Renal cortical epithelial cell (primary cell): ENCODE results near the gene KLHDC9. TPM values are rescaled to one million over a fixed set of nuclear protein-coding genes. Genes with fewer than 3 reads are reported as not detected.
A peak's percentile ranks its signal among the peaks of the same experiment; 100 is the strongest.
"Not testable (repeated sequence)": the region's sequence is repeated elsewhere in the genome, so short reads cannot be mapped to it uniquely, and the experiment has no call there.

ENCODE experiments used
- DNase-seq: peaks from one replicate; pipeline ENCODE4 v3.0.0-alpha.2; 2011; ENCODE audit warnings: low read depth
- total RNA-seq: library from RNA; depleted of rRNA; stranded (reverse); fragments of >200 nt; gene quantifications from 2 replicates; pipeline ENCODE4 v1.2.3, GENCODE V29; 2014

KLHDC9 gene
- total RNA-seq: 10.8 and 11.5 TPM in 2 replicates

GRCh38 chr1:161098210-161099068 is at the start of gene KLHDC9:
Gene KLHDC9 (plus strand): TSS chr1:161098361. CDS start chr1:161098536, 175 bp downstream.
- peak; percentile 88 for DNase-seq

GRCh38 chr1:161048949-161049722 is 49.0 kb upstream of the KLHDC9 start:
- no peak for DNase-seq

DNA sequence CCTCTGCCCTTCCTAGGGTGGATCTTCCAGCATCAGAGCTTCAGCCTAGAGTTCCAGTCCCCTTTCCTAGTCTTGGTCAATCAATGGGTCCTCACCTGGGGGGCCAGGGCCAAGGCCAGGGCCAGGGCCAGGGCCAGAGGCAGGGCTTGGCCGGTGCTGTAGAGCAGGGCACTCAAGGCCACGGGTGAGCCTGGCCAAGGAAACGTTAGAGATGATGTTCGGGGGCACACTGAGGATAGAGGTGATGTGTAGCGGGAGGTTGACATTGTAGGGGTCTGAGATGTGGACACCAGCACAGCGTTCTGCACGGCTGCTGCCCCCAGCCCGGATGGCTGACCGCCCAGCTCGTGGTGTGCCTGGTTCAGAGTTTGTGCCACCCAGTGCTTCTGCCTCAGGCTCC is 46.9 kb upstream of the KLHDC9 start:
- DNase-seq: no peak

- DNase-seq: no peak
Measured at GRCh38 chr1:161052899-161053298, 45.3 kb upstream of the KLHDC9 start.

DNA sequence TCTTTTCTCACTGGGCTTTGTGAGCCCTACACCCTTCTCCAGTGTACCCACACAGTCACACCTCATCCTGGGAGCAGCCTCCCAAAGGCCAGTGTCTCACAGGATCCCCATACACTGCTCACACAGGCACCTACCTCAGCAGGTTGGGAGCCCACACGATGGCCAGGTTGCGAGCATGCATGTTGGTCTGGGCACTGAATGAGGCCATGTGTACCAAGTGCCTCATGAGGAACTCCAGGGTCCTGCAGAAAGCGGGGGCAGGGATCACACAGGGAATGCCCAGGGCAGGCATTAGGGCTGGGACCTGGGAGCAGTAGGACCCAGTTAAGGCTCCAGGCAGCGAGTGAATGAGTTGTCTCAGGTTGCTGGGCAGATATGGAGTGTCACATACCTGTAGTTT is 43.9 kb upstream of the KLHDC9 start:
- DNase-seq: no peak

- DNase-seq: no peak
Measured at GRCh38 chr1:161054805-161055204, 43.4 kb upstream of the KLHDC9 start.

DNA sequence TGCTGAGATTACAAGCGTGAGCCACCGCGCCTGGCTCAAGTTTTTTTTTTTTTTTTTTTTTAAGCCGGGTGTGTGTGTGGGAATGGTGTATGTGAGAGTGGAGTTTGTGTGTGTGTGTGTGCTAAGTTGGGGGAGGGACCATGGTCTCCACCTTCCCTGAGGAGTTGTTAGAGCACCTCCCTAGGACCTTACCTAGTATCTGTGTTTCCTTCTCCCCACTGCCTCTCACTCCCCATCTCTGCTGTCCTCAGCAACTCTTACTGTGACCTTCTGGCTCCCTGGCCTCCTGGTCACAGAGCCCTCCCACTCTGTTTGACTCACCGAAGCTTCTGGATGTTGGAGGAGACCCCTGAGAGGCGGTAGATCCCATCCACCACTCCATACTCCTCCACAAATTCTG is 38.9 kb upstream of the KLHDC9 start:
- no peak for DNase-seq

GRCh38 chr1:161061419-161061818 is 36.7 kb upstream of the KLHDC9 start:
- no peak for DNase-seq

- DNase-seq: not testable (repeated sequence)
Measured at GRCh38 chr1:161063936-161064335, 34.2 kb upstream of the KLHDC9 start.

GRCh38 chr1:161065681-161066080 is 32.5 kb upstream of the KLHDC9 start:
- DNase-seq: not testable (repeated sequence)

DNA sequence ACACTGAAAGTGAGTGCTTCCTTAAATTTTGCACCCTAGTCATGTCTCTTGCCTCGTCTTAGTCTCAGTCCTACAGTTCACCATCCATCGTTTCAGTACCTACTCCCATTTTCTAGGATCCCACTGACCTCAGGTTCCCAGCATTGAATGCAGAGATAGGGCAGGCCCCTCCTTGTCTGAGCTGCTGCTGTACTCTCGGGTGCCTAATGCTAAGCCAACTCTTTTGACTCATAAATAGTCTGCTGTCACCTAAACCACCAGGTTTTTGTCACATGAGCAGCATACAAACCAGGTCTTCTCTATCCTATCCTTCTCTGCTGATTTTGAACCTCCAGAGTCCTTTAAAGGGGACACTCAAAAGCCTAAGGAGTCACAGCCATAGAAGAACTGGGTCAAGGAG is 31.5 kb upstream of the KLHDC9 start:
- DNase-seq: no peak

GRCh38 chr1:161068306-161069234 is 29.6 kb upstream of the KLHDC9 start:
- no peak for DNase-seq

DNA sequence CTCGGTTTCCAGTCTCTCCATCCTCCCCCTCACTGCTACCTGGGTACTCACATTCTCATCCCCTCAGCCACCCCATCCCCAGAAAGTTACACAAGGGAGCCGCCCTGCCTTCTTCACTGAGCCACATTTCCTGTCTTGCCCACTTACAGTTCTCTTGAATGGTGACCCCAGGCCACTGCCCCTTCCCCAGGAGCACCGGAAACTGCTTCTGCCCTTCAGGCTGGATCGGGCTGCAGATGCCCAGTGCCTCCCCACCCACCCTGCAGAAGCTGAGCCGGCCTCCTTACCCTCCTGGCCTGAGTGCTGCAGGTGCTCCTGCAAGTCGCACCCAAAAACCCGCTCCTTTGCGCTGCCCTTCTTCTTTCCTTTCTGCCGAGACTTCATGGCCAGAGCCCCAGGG is 28.9 kb upstream of the KLHDC9 start:
- DNase-seq: no peak

- DNase-seq: no peak
Measured at GRCh38 chr1:161069731-161070270, 28.4 kb upstream of the KLHDC9 start, which contains the start of gene ARHGAP30. Gene ARHGAP30 (minus strand): TSS chr1:161069891. CDS start chr1:161069624, 267 bp downstream.

DNA sequence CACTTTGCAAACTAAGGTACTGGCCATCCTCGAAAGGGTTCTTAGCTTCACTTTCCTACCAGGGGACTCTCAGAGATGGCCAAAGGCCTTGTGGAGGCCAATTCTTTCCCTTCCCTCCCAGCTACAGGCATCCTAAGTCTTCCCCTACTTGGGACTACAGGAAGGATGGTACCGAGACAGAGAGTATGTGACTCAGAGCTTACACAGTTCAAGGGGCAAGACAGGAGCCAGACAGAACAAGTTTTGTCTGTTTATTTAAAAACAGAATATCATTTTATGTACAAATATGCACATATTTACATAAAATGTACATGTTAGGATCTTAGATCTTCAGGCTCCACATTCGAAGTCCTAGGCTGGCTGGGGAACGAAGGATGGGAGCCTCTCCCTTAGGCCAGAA is 27.4 kb upstream of the KLHDC9 start:
- DNase-seq: no peak

DNA sequence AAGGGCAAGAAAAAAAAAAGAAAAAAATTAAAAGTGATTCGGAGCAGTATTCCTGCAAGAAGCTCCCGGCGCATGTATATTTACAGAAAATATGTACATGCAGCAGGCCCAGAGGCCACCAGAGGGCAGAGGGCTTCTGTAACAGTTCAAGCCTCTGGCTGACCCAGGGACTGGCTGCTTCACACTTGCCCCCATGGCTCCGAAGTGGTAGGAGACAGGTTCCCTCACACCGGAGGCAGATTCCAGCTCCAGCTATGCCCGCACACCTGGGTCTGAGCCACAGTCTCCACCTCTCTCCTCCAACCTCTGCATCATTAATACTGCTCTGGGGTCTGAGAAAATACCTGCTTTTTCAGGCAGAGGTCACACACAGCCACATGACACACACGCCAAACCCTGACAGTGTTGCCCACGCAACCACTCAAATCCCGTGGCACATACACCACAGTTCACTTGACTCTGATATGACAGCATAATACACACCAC is 26.2 kb upstream of the KLHDC9 start:
- peak; percentile 27 for DNase-seq

- DNase-seq: no peak
Measured at GRCh38 chr1:161072751-161073449, 25.3 kb upstream of the KLHDC9 start.

- no peak for DNase-seq
Measured at GRCh38 chr1:161073474-161074121, 24.6 kb upstream of the KLHDC9 start.

DNA sequence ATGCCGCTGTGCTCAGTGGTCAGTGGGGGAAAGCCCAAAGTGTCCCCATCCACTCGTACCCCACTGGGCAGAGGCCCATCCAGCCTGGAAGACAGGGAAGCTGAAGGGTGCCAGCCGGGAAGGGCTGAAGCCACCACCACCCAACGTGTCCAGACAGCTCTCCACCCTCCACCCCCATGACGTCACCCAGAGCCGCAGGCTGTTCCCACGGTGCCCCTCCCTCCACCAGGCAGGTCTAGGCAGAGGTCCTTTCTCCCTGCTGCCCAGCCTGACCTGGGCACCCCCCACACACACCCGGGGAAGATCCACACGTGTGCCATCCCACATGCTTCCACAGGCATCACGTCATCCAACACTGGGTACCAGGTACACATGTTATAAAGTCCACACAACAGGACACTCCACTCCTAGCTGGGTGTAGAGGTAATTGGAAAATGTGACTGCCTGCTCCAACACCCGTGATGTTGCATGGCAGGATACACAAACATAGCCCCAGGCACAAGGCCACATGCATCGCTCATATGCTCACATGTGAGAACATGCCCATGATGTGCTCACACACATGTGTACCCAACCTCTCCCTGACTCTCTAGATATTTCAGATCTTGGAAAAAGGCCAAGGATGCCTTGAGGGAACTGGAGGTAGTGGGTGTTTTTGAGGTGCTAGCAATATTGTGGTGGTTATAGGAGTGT is 23.3 kb upstream of the KLHDC9 start:
- DNase-seq: no peak
